HEK293 (cell line): ENCODE results near the gene CTBP2.

Experiments used
- CTCF ChIP-seq: fragments of 450-650 bp; formaldehyde crosslinking; IDR thresholded peaks from 2 replicates; pipeline ENCODE4 v1.5.1; 2016; ENCODE audit warnings: missing biosample characterization, missing genetic modification characterization
- REST ChIP-seq: fragments of 450-650 bp; formaldehyde crosslinking; IDR thresholded peaks from 2 replicates; pipeline ENCODE4 v1.5.1; 2016; ENCODE audit warnings: missing biosample characterization, missing genetic modification characterization

GRCh38 chr10:125037145-125037877 is 123.1 kb downstream of the CTBP2 start:
- TF ChIP-seq CTCF (tag by site-specific recombination) (no peak), REST (tag by site-specific recombination) (peak; percentile 77)
